ENCODE results near the gene HOXA11. TPM values are rescaled to one million over a fixed set of nuclear protein-coding genes. Genes with fewer than 3 reads are reported as not detected.

The HOXA11 gene
- total RNA-seq, 1 experiment from 2014 or later, result not detected

DNA sequence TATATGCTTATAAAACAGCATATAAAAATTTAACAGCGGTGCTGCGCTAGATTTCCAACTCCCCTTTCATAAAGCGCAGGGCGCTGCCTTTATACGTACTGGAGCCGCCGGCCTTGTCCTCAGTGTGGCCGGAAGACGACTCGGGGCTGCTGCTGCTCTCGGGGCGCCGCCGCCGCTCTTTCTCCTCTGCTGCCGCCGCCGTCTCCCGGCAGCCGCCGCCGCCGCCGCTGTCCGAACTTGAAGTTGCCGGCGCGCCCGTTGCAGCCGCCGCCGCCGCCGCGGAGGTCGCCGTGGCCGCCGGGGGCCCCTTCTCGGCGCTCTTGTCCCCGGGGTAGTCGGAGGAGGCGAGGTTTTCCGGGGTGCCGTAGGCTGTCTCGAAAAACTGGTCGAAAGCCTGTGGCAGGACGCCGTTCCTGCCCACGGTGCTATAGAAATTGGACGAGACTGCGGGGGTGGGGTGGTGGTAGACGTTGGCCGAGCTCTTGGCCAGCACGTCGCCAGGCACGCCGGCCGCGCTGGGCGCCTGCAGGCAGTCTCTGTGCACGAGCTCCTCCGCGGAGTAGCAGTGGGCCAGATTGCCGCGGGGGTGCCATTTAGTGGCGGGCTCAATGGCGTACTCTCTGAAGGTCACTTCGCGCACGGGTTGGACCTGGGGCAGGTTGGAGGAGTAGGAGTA lies 557 bp downstream of the HOXA11 start (continued):
- TF ChIP-seq, protein P1, sequence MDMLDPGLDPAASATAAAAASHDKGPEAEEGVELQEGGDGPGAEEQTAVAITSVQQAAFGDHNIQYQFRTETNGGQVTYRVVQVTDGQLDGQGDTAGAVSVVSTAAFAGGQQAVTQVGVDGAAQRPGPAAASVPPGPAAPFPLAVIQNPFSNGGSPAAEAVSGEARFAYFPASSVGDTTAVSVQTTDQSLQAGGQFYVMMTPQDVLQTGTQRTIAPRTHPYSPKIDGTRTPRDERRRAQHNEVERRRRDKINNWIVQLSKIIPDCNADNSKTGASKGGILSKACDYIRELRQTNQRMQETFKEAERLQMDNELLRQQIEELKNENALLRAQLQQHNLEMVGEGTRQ (CRISPR knock-in tag; IDR thresholded peaks at IDR 0.05), result no peak
- TF ChIP-seq PRRX2 (CRISPR knock-in tag; IDR thresholded peaks at IDR 0.05) (no peak), SMAD3 (CRISPR knock-in tag; IDR thresholded peaks at IDR 0.05; ENCODE audit: borderline replicate concordance) (no peak), IRF2 (CRISPR knock-in tag; IDR thresholded peaks at IDR 0.05; ENCODE audit: borderline replicate concordance, low read depth) (no peak), ZNF263 (CRISPR knock-in tag; IDR thresholded peaks at IDR 0.05; ENCODE audit: low read depth) (no peak)
- TF ChIP-seq, protein P2, sequence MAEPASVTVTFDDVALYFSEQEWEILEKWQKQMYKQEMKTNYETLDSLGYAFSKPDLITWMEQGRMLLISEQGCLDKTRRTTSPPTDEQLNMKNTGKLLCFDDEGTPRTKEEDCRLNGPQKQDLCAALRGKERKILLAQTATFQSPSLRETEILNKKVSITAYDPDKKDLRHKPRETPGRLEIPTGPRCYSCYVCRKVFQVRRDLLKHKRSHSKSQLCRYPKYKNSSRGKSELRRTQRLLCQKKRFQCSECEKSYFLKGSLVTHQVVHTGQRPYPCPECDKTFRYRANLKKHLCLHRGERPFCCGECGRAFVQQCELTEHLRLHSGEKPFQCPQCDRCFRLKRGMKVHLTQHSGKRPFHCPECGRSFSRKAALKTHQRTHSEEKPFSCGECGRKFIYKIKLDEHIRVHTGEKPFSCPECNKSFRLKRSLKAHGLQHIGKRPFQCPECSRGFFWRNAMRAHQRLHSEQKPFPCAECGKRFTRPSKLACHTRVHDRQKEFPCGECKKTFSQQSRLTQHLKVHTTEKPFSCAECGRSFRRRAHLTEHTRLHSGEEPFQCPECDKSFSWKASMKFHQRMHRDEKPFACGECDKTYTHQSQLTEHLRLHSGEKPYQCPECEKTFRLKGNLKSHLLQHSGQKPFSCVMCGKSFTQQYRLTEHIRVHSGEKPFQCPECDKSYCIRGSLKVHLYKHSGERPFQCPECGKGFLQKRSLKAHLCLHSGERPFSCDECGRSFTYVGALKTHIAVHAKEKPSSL (CRISPR knock-in tag; conservative IDR thresholded peaks at IDR 0.05), result no peak

DNA sequence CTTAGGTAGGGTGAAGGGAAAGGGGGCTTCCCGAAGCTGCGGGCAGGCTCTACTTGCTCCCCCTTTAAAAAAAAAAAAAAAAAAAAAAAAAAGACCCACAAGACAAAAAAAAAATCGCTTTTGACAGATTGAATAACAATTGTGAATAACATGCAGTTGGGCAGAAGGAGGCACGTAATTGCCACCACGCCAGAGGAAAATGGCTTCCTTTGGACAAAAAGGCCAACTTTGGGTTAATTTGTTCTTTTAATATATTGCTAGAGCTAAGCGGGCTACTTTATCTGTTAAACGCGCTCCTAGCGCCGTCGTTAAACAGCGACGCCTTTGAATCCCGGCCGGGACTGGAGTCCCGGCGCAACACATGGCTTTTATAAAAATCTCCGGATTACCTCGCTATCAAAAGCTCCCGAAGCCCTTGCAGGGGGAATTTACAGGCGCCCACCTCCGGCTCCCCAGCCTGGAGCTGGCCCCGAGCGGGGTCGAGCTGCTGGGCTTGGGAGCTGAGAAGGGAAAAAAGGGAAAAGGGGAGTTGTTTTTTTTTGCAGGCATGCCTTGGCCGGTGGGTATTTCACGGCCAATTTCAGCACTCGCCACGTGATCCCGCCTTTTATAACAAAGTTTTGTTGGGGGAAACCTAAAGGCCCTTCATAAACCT lies 1.2 kb downstream of the HOXA11 start:
- Mint-ChIP-seq H3K4me3 (peak overlapping the region; percentile 40), H3K9me3 (no peaks in the 10 kb centered on the region), H3K27ac (no peak overlapping the region), H3K4me1 (peaks cover 55% of the 10 kb centered on the region), H3K27me3 (ENCODE audit: low read depth) (peaks cover 100% of the 10 kb centered on the region), H3K36me3 (0 out of 2 replicates have a peak, but pooled peaks cover 3% of the 10 kb centered on the region)
- no peak for ATAC-seq
- ChIA-PET POLR2A (interaction anchor here (0.6 kb wide), 1 partner anchor 227 kb away, joined by 4 read pairs; no protein-coding TSS in a partner anchor), CTCF (interaction anchor here (0.6 to 1.7 kb wide), 4 partner anchors 12 to 465 kb away, joined by 3 to 5 read pairs (median 4); partner anchors contain the start of gene HOXA5)
- DNase-seq (ENCODE audit: low spot score), result no peak
- TF ChIP-seq SOX15 (CRISPR knock-in tag; IDR thresholded peaks at IDR 0.05), result no peak
- TF ChIP-seq, protein P3, sequence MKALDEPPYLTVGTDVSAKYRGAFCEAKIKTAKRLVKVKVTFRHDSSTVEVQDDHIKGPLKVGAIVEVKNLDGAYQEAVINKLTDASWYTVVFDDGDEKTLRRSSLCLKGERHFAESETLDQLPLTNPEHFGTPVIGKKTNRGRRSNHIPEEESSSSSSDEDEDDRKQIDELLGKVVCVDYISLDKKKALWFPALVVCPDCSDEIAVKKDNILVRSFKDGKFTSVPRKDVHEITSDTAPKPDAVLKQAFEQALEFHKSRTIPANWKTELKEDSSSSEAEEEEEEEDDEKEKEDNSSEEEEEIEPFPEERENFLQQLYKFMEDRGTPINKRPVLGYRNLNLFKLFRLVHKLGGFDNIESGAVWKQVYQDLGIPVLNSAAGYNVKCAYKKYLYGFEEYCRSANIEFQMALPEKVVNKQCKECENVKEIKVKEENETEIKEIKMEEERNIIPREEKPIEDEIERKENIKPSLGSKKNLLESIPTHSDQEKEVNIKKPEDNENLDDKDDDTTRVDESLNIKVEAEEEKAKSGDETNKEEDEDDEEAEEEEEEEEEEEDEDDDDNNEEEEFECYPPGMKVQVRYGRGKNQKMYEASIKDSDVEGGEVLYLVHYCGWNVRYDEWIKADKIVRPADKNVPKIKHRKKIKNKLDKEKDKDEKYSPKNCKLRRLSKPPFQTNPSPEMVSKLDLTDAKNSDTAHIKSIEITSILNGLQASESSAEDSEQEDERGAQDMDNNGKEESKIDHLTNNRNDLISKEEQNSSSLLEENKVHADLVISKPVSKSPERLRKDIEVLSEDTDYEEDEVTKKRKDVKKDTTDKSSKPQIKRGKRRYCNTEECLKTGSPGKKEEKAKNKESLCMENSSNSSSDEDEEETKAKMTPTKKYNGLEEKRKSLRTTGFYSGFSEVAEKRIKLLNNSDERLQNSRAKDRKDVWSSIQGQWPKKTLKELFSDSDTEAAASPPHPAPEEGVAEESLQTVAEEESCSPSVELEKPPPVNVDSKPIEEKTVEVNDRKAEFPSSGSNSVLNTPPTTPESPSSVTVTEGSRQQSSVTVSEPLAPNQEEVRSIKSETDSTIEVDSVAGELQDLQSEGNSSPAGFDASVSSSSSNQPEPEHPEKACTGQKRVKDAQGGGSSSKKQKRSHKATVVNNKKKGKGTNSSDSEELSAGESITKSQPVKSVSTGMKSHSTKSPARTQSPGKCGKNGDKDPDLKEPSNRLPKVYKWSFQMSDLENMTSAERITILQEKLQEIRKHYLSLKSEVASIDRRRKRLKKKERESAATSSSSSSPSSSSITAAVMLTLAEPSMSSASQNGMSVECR (CRISPR knock-in tag; IDR thresholded peaks at IDR 0.05; ENCODE audit: borderline replicate concordance), result no peak
- no peak for TF ChIP-seq MYBL2 (CRISPR knock-in tag; IDR thresholded peaks at IDR 0.05)
- no peak for TF ChIP-seq NFYB (CRISPR knock-in tag; conservative IDR thresholded peaks at IDR 0.05; ENCODE audit: low read depth)
- TF ChIP-seq, protein P4, sequence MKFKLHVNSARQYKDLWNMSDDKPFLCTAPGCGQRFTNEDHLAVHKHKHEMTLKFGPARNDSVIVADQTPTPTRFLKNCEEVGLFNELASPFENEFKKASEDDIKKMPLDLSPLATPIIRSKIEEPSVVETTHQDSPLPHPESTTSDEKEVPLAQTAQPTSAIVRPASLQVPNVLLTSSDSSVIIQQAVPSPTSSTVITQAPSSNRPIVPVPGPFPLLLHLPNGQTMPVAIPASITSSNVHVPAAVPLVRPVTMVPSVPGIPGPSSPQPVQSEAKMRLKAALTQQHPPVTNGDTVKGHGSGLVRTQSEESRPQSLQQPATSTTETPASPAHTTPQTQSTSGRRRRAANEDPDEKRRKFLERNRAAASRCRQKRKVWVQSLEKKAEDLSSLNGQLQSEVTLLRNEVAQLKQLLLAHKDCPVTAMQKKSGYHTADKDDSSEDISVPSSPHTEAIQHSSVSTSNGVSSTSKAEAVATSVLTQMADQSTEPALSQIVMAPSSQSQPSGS (CRISPR knock-in tag; IDR thresholded peaks at IDR 0.05; ENCODE audit: borderline replicate concordance, low read depth), result no peak
- TF ChIP-seq TP53 (CRISPR knock-in tag; IDR thresholded peaks at IDR 0.05), result no peak
- no peak for TF ChIP-seq ELF4 (CRISPR knock-in tag; IDR thresholded peaks at IDR 0.05; ENCODE audit: low read depth)
- TF ChIP-seq, protein P5, sequence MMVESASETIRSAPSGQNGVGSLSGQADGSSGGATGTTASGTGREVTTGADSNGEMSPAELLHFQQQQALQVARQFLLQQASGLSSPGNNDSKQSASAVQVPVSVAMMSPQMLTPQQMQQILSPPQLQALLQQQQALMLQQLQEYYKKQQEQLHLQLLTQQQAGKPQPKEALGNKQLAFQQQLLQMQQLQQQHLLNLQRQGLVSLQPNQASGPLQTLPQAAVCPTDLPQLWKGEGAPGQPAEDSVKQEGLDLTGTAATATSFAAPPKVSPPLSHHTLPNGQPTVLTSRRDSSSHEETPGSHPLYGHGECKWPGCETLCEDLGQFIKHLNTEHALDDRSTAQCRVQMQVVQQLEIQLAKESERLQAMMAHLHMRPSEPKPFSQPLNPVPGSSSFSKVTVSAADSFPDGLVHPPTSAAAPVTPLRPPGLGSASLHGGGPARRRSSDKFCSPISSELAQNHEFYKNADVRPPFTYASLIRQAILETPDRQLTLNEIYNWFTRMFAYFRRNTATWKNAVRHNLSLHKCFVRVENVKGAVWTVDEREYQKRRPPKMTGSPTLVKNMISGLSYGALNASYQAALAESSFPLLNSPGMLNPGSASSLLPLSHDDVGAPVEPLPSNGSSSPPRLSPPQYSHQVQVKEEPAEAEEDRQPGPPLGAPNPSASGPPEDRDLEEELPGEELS (CRISPR knock-in tag; IDR thresholded peaks at IDR 0.05), result no peak
- TF ChIP-seq, protein P6, sequence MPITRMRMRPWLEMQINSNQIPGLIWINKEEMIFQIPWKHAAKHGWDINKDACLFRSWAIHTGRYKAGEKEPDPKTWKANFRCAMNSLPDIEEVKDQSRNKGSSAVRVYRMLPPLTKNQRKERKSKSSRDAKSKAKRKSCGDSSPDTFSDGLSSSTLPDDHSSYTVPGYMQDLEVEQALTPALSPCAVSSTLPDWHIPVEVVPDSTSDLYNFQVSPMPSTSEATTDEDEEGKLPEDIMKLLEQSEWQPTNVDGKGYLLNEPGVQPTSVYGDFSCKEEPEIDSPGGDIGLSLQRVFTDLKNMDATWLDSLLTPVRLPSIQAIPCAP (CRISPR knock-in tag; IDR thresholded peaks at IDR 0.05), result no peak
- no peak for TF ChIP-seq SMAD4 (CRISPR knock-in tag; IDR thresholded peaks at IDR 0.05)
- TF ChIP-seq CBFB (CRISPR knock-in tag; IDR thresholded peaks at IDR 0.05; ENCODE audit: low read depth), result no peak
- TF ChIP-seq RORB (CRISPR knock-in tag; IDR thresholded peaks at IDR 0.05), result no peak
- TF ChIP-seq, protein P7, sequence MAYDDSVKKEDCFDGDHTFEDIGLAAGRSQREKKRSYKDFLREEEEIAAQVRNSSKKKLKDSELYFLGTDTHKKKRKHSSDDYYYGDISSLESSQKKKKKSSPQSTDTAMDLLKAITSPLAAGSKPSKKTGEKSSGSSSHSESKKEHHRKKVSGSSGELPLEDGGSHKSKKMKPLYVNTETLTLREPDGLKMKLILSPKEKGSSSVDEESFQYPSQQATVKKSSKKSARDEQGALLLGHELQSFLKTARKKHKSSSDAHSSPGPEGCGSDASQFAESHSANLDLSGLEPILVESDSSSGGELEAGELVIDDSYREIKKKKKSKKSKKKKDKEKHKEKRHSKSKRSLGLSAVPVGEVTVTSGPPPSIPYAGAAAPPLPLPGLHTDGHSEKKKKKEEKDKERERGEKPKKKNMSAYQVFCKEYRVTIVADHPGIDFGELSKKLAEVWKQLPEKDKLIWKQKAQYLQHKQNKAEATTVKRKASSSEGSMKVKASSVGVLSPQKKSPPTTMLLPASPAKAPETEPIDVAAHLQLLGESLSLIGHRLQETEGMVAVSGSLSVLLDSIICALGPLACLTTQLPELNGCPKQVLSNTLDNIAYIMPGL (CRISPR knock-in tag; IDR thresholded peaks at IDR 0.05), result no peak
- no peak for TF ChIP-seq NR1H2 (CRISPR knock-in tag; IDR thresholded peaks at IDR 0.05)
- TF ChIP-seq, protein P8, sequence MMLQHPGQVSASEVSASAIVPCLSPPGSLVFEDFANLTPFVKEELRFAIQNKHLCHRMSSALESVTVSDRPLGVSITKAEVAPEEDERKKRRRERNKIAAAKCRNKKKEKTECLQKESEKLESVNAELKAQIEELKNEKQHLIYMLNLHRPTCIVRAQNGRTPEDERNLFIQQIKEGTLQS (CRISPR knock-in tag; conservative IDR thresholded peaks at IDR 0.05), result no peak

Data from WTC11 (cell line).